Esophagus muscularis mucosa (tissue), 3 donors: ENCODE results near the gene MEGF6.

Source experiments
- POLR2A ChIP-seq: fragments of 450-650 bp; IDR thresholded peaks from one replicate; pipeline ENCODE4 v1.6.1; 2017; ENCODE audit warnings: antibody characterized with exemption, moderate library complexity, mild to moderate bottlenecking, low read depth
- TF ChIP-seq, protein P1 (sequence below), 3 experiments: fragments of 200-600 bp in 2 of 3; fragments of 450-650 bp in 1 of 3; sonication (generic) in 2 of 3; IDR thresholded peaks; one replicate each; pipeline ENCODE4 v1.5.1; 2017 to 2019; ENCODE audit warnings: antibody characterized with exemption in 3 of 3, mild to moderate bottlenecking in 2 of 3, moderate library complexity in 1 of 3

DNA sequence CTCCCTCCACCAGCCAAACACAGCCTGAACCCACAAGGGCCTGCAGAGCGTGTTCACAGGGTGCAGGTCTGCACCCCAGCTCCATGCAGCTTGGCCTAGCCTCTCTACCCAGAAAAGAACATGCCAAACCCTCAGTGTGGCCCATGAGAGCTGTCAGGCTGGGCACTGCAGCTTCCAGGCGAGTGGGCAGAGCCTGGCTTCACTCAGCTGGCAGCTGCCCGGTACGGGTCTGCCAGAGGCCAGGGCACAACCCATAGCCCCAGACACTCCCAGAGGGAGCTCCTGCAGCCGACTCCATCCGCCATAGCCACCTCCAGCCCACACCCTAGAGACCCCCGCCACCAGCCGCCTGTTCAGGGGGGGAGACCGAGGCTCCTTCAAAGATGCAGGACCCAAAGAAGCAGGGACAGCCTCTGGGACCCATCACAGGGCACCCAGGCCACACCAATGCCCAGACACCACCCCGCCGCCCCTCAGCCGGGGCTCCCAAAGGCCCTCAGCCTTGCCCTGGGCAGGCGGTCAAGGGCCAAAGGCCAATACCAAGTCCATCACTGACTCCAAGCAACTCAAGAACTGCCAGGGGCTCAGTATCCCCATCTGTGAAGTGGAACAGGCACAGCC, 42.4 kb downstream of the MEGF6 start:
- TF ChIP-seq, protein P1, sequence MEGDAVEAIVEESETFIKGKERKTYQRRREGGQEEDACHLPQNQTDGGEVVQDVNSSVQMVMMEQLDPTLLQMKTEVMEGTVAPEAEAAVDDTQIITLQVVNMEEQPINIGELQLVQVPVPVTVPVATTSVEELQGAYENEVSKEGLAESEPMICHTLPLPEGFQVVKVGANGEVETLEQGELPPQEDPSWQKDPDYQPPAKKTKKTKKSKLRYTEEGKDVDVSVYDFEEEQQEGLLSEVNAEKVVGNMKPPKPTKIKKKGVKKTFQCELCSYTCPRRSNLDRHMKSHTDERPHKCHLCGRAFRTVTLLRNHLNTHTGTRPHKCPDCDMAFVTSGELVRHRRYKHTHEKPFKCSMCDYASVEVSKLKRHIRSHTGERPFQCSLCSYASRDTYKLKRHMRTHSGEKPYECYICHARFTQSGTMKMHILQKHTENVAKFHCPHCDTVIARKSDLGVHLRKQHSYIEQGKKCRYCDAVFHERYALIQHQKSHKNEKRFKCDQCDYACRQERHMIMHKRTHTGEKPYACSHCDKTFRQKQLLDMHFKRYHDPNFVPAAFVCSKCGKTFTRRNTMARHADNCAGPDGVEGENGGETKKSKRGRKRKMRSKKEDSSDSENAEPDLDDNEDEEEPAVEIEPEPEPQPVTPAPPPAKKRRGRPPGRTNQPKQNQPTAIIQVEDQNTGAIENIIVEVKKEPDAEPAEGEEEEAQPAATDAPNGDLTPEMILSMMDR (IDR thresholded peaks at IDR 0.05): no peak
- no peak for TF ChIP-seq POLR2A
